Uterus (tissue), 2 donors: ENCODE results near the gene POPDC2.

Experiments used
- CTCF ChIP-seq, 4 experiments: fragments of 200-600 bp in 2 of 4; fragments of 450-650 bp in 2 of 4; sonication (generic) in 2 of 4; IDR thresholded peaks; one replicate each; pipeline ENCODE4 v1.5.1; 2016 to 2019; ENCODE audit warnings: antibody characterized with exemption in 4 of 4, mild to moderate bottlenecking in 2 of 4, moderate library complexity in 1 of 4
- POLR2A ChIP-seq, 2 donors: fragments of 450-650 bp; IDR thresholded peaks; one replicate each; pipeline ENCODE4 v1.6.1; 2016; ENCODE audit warnings: antibody characterized with exemption in 2 of 2, mild to moderate bottlenecking in 1 of 2, moderate library complexity in 1 of 2

GRCh38 chr3:119645813-119646212 is 14.6 kb downstream of the POPDC2 start:
- no peak for TF ChIP-seq CTCF (IDR thresholded peaks at IDR 0.05)
- TF ChIP-seq POLR2A (IDR thresholded peaks at IDR 0.05): no peak
